Glutamatergic neuron (in vitro differentiated cells): ENCODE measurements around the gene P3H2. TPM values are rescaled to one million over a fixed set of nuclear protein-coding genes. Genes with fewer than 3 reads are reported as not detected.
"Not testable (repeated sequence)": the region's sequence is repeated elsewhere in the genome, so short reads cannot be mapped to it uniquely, and the experiment has no call there.

ENCODE experiments used
- DNase-seq: peaks from one replicate; pipeline ENCODE4 v3.0.0; 2022
- H3K27ac Mint-ChIP-seq: one replicate; pipeline ENCODE4 v1.8.0; 2020; ENCODE audit warnings: mild to moderate bottlenecking, mixed read lengths, inconsistent platforms; ENCODE audit not compliant: unreplicated experiment
- H3K27me3 Mint-ChIP-seq: one replicate; pipeline ENCODE4 v1.8.0; 2020; ENCODE audit warnings: mild to moderate bottlenecking, moderate library complexity, mixed read lengths, inconsistent platforms; ENCODE audit not compliant: unreplicated experiment
- H3K36me3 Mint-ChIP-seq: one replicate; pipeline ENCODE4 v1.8.0; 2020; ENCODE audit warnings: mild to moderate bottlenecking, mixed read lengths, inconsistent platforms; ENCODE audit not compliant: unreplicated experiment
- H3K4me1 Mint-ChIP-seq: one replicate; pipeline ENCODE4 v1.8.0; 2020; ENCODE audit warnings: mild to moderate bottlenecking, low read depth, mixed read lengths, inconsistent platforms; ENCODE audit not compliant: unreplicated experiment
- H3K4me3 Mint-ChIP-seq: one replicate; pipeline ENCODE4 v1.8.0; 2020; ENCODE audit warnings: mild to moderate bottlenecking, mixed read lengths, inconsistent platforms; ENCODE audit not compliant: unreplicated experiment
- H3K9me3 Mint-ChIP-seq: one replicate; pipeline ENCODE4 v1.8.0; 2020; ENCODE audit warnings: mild to moderate bottlenecking, moderate library complexity, mixed read lengths, inconsistent platforms; ENCODE audit not compliant: unreplicated experiment
- CTCF ChIP-seq: fragments of 200-600 bp; sonication (generic); IDR thresholded peaks from one replicate; pipeline ENCODE4 v1.5.0; 2021; ENCODE audit not compliant: partially characterized antibody, unreplicated experiment
- total RNA-seq: library from RNA; stranded (reverse); fragmentation: NEBNext Ultra II Directional; extraction: Animal tissue kit (Norgen Biotek cat#: 25700); gene quantifications from one replicate; pipeline ENCODE4 v1.2.1, GENCODE V29; 2021; ENCODE audit not compliant: unreplicated experiment

P3H2 gene
- total RNA-seq, 1 donor from 2014 or later: 28.6 TPM

GRCh38 chr3:190166948-190167347, 46.3 kb upstream of the P3H2 start:
- no peak for TF ChIP-seq CTCF
- H3K36me3 Mint-ChIP-seq: no peaks in the 10 kb centered on the region
- no peaks in the 10 kb centered on the region for H3K27me3 Mint-ChIP-seq
- H3K27ac Mint-ChIP-seq: no peak overlapping the region
- DNase-seq: no peak
- no peak overlapping the region for H3K4me3 Mint-ChIP-seq
- H3K9me3 Mint-ChIP-seq: no peaks in the 10 kb centered on the region
- no peaks in the 10 kb centered on the region for H3K4me1 Mint-ChIP-seq

- no peaks in the 10 kb centered on the region for H3K9me3 Mint-ChIP-seq
- H3K4me1 Mint-ChIP-seq: no peaks in the 10 kb centered on the region
- no peaks in the 10 kb centered on the region for H3K27me3 Mint-ChIP-seq
- no peak for DNase-seq
- no peak overlapping the region for H3K4me3 Mint-ChIP-seq
- no peaks in the 10 kb centered on the region for H3K36me3 Mint-ChIP-seq
- no peak for TF ChIP-seq CTCF
- H3K27ac Mint-ChIP-seq: no peak overlapping the region
These were observed 44.6 kb upstream of the P3H2 start for GRCh38 chr3:190165253-190165652.

GRCh38 chr3:190162013-190162412, 41.3 kb upstream of the P3H2 start:
- H3K27me3 Mint-ChIP-seq, H3K9me3 Mint-ChIP-seq, H3K4me1 Mint-ChIP-seq, H3K4me3 Mint-ChIP-seq, H3K36me3 Mint-ChIP-seq, H3K27ac Mint-ChIP-seq, DNase-seq: not testable (repeated sequence)

GRCh38 chr3:190159902-190160435, 39.3 kb upstream of the P3H2 start:
- no peak for TF ChIP-seq CTCF
- H3K27me3 Mint-ChIP-seq: no peaks in the 10 kb centered on the region
- H3K36me3 Mint-ChIP-seq: no peaks in the 10 kb centered on the region
- no peak for DNase-seq
- no peak overlapping the region for H3K27ac Mint-ChIP-seq
- no peak overlapping the region for H3K4me3 Mint-ChIP-seq
- no peaks in the 10 kb centered on the region for H3K9me3 Mint-ChIP-seq
- no peaks in the 10 kb centered on the region for H3K4me1 Mint-ChIP-seq

GRCh38 chr3:190158261-190158660, 37.6 kb upstream of the P3H2 start:
- DNase-seq: no peak
- Mint-ChIP-seq H3K9me3 (no peaks in the 10 kb centered on the region), H3K27me3 (no peaks in the 10 kb centered on the region), H3K4me1 (no peaks in the 10 kb centered on the region), H3K27ac (no peak overlapping the region), H3K36me3 (no peaks in the 10 kb centered on the region), H3K4me3 (no peak overlapping the region)
- TF ChIP-seq CTCF: no peak
